Measurements from ENCODE around the gene STMND1. TPM values are rescaled to one million over a fixed set of nuclear protein-coding genes. Genes with fewer than 3 reads are reported as not detected.

STMND1 gene
- total RNA-seq, 2 donors from 2014 or later = 0.37 to 0.71 TPM

DNA sequence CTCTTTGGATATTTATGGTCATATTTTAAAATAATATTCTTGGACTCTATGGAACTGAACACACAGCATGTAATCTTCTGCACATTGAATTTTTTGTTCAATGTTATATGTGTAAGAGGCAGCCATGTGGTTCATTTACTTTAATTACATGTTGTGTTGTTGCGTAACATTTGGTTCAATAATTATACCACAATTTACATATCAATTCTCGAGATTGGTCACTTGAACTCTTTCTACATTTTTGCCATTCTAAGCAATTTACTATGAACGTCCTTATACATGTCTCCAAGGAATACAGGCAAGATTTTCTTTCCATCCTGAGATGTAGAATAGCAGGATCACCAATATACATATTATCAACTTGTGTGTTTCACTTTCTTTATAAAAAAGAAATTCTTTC is 18.5 kb upstream of the STMND1 start:
- Mint-ChIP-seq H3K27me3 (peaks cover 12% of the 10 kb centered on the region), H3K9me3 (no peaks in the 10 kb centered on the region), H3K36me3 (ENCODE audit: low read depth) (no peaks in the 10 kb centered on the region), H3K27ac (no peak overlapping the region), H3K4me3 (no peak overlapping the region), H3K4me1 (no peaks in the 10 kb centered on the region)
- ATAC-seq (replicated peaks) = no peak

DNA sequence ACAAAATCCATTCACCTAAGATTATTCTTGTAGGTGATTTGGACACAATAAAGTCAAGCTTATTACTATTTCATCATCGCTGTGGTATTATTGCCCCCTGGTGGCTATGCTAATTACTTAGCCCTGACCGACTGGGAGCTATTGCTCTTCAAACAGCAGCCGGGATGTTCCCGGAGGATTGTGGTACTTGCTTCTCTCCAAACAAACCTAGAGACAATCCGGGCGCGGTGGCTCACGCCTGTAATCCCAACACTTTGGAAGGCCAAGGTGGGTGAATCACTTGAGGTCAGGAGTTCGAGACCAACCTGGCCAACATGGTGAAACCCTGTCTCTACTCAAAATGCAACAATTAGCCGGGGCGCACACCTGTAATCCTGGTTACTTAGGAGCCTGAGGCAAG is 15.4 kb upstream of the STMND1 start:
- Mint-ChIP-seq H3K36me3 (ENCODE audit: low read depth) (no peaks in the 10 kb centered on the region), H3K27me3 (peaks cover 22% of the 10 kb centered on the region), H3K27ac (no peak overlapping the region), H3K4me1 (no peaks in the 10 kb centered on the region), H3K9me3 (peaks cover 6% of the 10 kb centered on the region), H3K4me3 (no peak overlapping the region)
- no peak for ATAC-seq (replicated peaks)

GRCh38 chr6:17088091-17088611 is 13.7 kb upstream of the STMND1 start:
- Mint-ChIP-seq H3K27ac (no peak overlapping the region), H3K27me3 (peaks cover 33% of the 10 kb centered on the region), H3K4me3 (no peak overlapping the region), H3K36me3 (ENCODE audit: low read depth) (no peaks in the 10 kb centered on the region), H3K9me3 (peaks cover 6% of the 10 kb centered on the region), H3K4me1 (no peaks in the 10 kb centered on the region)
- ATAC-seq (replicated peaks) = no peak

- Mint-ChIP-seq H3K4me3 (no peak overlapping the region), H3K36me3 (ENCODE audit: low read depth) (no peaks in the 10 kb centered on the region), H3K9me3 (peaks cover 6% of the 10 kb centered on the region), H3K27me3 (peaks cover 21% of the 10 kb centered on the region), H3K27ac (no peak overlapping the region), H3K4me1 (no peaks in the 10 kb centered on the region)
- no peak for ATAC-seq (replicated peaks)
Observed at GRCh38 chr6:17091122-17091521, 10.7 kb upstream of the STMND1 start.

DNA sequence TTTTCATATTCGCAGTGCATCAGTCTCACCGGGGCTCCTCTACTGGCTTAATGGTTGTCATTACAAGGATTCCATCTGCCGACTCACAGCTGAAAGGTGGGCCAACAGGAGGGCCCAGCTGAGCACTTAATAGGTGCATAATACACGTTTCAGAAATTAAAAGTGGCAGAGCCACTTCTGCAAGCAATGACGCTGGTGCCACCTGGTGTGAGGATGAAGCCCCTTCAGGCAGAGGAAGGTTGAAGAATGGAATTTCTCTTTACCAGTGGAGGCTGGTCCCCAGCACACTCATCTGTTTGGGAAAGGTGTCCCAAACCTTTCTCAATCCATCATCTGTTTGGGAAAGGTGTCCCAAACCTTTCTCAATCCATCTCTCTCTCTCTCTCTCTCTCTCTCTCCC is 8.2 kb upstream of the STMND1 start:
- H3K9me3 Mint-ChIP-seq = peaks cover 6% of the 10 kb centered on the region
- no peaks in the 10 kb centered on the region for H3K4me1 Mint-ChIP-seq
- no peak overlapping the region for H3K27ac Mint-ChIP-seq
- no peaks in the 10 kb centered on the region for H3K36me3 Mint-ChIP-seq (ENCODE audit: low read depth)
- H3K4me3 Mint-ChIP-seq = no peak overlapping the region
- peaks cover 26% of the 10 kb centered on the region for H3K27me3 Mint-ChIP-seq
- ATAC-seq (replicated peaks) = no peak

GRCh38 chr6:17096096-17096495 is 5.8 kb upstream of the STMND1 start:
- H3K36me3 Mint-ChIP-seq (ENCODE audit: low read depth) = no peaks in the 10 kb centered on the region
- no peaks in the 10 kb centered on the region for H3K9me3 Mint-ChIP-seq
- H3K27ac Mint-ChIP-seq = no peak overlapping the region
- no peak for ATAC-seq (replicated peaks)
- no peak overlapping the region for H3K4me3 Mint-ChIP-seq
- no peaks in the 10 kb centered on the region for H3K4me1 Mint-ChIP-seq
- H3K27me3 Mint-ChIP-seq = peaks cover 32% of the 10 kb centered on the region

GRCh38 chr6:17096652-17097051 is 5.2 kb upstream of the STMND1 start:
- H3K4me1 Mint-ChIP-seq = peaks cover 4% of the 10 kb centered on the region
- no peak overlapping the region for H3K27ac Mint-ChIP-seq
- no peaks in the 10 kb centered on the region for H3K9me3 Mint-ChIP-seq
- no peaks in the 10 kb centered on the region for H3K36me3 Mint-ChIP-seq (ENCODE audit: low read depth)
- ATAC-seq (replicated peaks) = no peak
- H3K4me3 Mint-ChIP-seq = no peak overlapping the region
- peaks cover 36% of the 10 kb centered on the region for H3K27me3 Mint-ChIP-seq

GRCh38 chr6:17097982-17098381 is 3.9 kb upstream of the STMND1 start:
- Mint-ChIP-seq H3K36me3 (ENCODE audit: low read depth) (no peaks in the 10 kb centered on the region), H3K27me3 (peaks cover 37% of the 10 kb centered on the region), H3K9me3 (no peaks in the 10 kb centered on the region), H3K4me1 (peaks cover 8% of the 10 kb centered on the region), H3K4me3 (no peak overlapping the region), H3K27ac (no peak overlapping the region)
- ATAC-seq (replicated peaks) = no peak

- no peaks in the 10 kb centered on the region for H3K9me3 Mint-ChIP-seq
- no peak overlapping the region for H3K27ac Mint-ChIP-seq
- no peak overlapping the region for H3K4me3 Mint-ChIP-seq
- no peaks in the 10 kb centered on the region for H3K36me3 Mint-ChIP-seq (ENCODE audit: low read depth)
- no peak for ATAC-seq (replicated peaks)
- peaks cover 35% of the 10 kb centered on the region for H3K27me3 Mint-ChIP-seq
- H3K4me1 Mint-ChIP-seq = peaks cover 8% of the 10 kb centered on the region
Observed at GRCh38 chr6:17098538-17098937, 3.3 kb upstream of the STMND1 start.

DNA sequence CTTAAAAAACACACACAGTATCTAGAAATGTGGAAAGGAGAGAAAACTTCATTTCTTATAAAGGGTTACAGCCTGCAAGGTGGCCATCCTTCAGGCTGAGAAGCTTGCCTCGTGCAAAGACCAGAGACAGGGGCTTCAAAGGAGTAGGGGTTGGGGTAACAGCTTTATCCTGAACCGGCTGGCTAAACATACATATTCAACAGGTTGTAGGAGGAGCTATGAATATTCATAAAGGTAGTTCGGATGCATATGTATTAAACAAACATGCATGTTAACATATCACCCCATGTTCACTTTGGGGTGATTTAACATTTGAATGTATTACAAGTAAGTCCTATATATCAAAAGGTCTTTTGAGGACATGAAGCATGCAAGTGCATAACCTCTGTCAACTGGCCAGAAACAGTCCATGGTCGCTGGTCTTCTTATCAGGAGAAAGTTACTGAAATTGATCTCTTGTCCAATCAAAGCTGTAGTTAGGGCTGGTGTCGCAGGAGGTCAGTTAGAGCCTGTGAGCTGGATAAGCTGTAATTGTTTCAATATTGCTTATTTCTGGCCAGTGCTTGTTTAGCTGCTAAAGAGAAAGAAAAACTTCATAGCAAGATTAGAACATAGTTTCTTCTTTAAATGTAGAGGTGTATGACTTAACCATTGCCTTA is 2.3 kb upstream of the STMND1 start:
- H3K4me1 Mint-ChIP-seq = peaks cover 8% of the 10 kb centered on the region
- ATAC-seq (replicated peaks) = no peak
- no peak overlapping the region for H3K27ac Mint-ChIP-seq
- H3K36me3 Mint-ChIP-seq (ENCODE audit: low read depth) = no peaks in the 10 kb centered on the region
- peaks cover 4% of the 10 kb centered on the region for H3K9me3 Mint-ChIP-seq
- H3K4me3 Mint-ChIP-seq = no peak overlapping the region
- peaks cover 44% of the 10 kb centered on the region for H3K27me3 Mint-ChIP-seq

- Mint-ChIP-seq H3K4me3 (no peak overlapping the region), H3K9me3 (peaks cover 4% of the 10 kb centered on the region), H3K27me3 (peaks cover 46% of the 10 kb centered on the region), H3K36me3 (ENCODE audit: low read depth) (no peaks in the 10 kb centered on the region), H3K4me1 (peaks cover 8% of the 10 kb centered on the region), H3K27ac (no peak overlapping the region)
- ATAC-seq (replicated peaks) = no peak
Observed at GRCh38 chr6:17100806-17101205, 1.0 kb upstream of the STMND1 start.

GRCh38 chr6:17102258-17102870 is 514 bp downstream of the STMND1 start:
- Mint-ChIP-seq H3K36me3 (ENCODE audit: low read depth) (no peaks in the 10 kb centered on the region), H3K27ac (no peak overlapping the region), H3K27me3 (peaks cover 52% of the 10 kb centered on the region), H3K4me1 (peaks cover 8% of the 10 kb centered on the region), H3K9me3 (peaks cover 4% of the 10 kb centered on the region), H3K4me3 (peak overlapping the region; percentile 69)
- no peak for ATAC-seq (replicated peaks)

DNA sequence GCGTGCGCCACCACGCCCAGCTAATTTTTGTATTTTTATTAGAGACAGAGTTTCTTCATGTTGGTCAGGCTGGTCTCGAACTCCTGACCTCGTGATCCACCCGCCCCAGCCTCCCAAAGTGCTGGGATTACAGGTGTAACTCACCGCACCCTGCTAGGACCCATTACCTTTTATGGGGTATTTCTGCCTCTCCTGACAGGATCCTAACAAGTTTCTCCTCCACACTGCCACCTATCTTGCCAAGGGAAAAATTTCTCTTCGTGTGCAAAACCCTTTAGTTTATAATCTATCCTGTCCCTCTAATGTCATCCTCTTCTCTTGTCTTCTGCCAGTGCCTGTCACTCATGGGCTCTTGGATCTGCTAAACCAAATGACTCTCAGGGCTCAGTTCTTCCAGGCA is 1.9 kb downstream of the STMND1 start:
- peaks cover 51% of the 10 kb centered on the region for H3K27me3 Mint-ChIP-seq
- H3K36me3 Mint-ChIP-seq (ENCODE audit: low read depth) = no peaks in the 10 kb centered on the region
- peaks cover 8% of the 10 kb centered on the region for H3K4me1 Mint-ChIP-seq
- H3K27ac Mint-ChIP-seq = no peak overlapping the region
- peaks cover 4% of the 10 kb centered on the region for H3K9me3 Mint-ChIP-seq
- ATAC-seq (replicated peaks) = no peak
- H3K4me3 Mint-ChIP-seq = no peak overlapping the region

DNA sequence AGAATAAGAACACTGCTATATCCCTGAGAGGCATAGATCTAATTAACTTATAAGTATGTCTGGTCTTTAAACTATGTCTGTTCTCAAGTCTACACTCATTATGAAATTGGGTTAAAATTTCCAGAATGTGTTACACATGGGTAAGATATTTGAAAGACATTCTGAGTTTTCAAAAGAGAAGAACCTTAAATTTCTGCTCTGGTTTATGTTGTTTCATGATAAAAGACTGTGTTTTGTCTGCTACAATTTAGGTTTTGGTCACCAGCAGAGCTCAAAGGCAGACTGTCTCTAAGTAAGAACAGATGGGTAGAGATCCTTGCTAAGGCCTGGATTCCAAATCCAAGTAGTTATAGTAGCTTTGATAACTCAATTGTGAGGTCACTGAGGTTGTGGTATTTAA is 6.0 kb downstream of the STMND1 start:
- Mint-ChIP-seq H3K4me3 (no peak overlapping the region), H3K36me3 (ENCODE audit: low read depth) (no peaks in the 10 kb centered on the region), H3K27ac (no peak overlapping the region), H3K27me3 (peaks cover 30% of the 10 kb centered on the region), H3K4me1 (no peaks in the 10 kb centered on the region), H3K9me3 (peaks cover 4% of the 10 kb centered on the region)
- ATAC-seq (replicated peaks) = no peak

DNA sequence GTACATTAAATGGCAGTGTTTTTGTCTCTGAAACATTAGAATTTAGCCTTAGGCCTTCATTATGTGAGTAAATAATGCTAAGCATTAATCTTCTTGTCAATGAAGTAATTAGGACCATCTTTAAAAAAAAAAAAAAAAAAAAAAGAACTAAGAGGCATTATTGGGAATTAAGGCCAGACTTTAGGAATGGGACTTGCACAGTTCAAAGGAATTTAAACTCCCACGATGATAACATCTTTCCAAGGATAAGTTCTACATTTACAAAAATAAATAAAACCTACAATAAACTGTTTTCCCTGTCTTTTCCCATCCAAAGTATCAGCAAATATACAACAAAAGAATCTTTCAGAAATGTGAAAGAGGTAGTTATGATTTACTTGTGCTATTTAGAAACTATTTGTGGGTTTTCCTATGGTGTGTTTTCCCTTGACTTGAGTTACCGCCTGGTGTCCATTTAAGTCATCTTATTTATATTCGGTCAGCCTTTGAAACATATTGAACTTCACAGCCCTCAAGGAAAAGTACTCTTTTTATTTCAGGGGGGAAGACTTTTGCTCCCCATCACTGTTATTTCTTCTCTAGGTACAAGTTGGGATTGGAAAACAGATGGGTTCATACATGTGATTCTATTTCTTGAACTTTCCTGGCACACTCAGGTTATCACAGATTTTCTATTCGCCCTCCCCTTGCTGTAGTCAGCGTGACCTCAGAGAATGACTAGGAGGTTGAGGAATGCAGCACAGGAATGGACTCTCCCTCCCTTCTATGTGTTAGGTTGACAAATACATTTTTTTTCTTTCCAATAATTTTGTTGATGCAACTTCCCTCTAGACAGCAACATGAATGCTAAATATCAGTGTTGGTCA is 13.6 kb downstream of the STMND1 start:
- Mint-ChIP-seq H3K36me3 (ENCODE audit: low read depth) (no peaks in the 10 kb centered on the region), H3K4me1 (no peaks in the 10 kb centered on the region), H3K9me3 (no peaks in the 10 kb centered on the region), H3K27ac (no peak overlapping the region), H3K4me3 (no peak overlapping the region), H3K27me3 (peaks cover 14% of the 10 kb centered on the region)
- ATAC-seq (replicated peaks) = no peak
